SK-N-MC (cell line): Measurements from ENCODE around the gene LCN10.

ENCODE experiments used
- EZH2 ChIP-seq: fragments of 200-600 bp; sonication (generic); IDR thresholded peaks from one replicate; pipeline ENCODE4 v1.6.1; 2017; ENCODE audit warnings: antibody characterized with exemption
- FOXP2 ChIP-seq: optimal IDR thresholded peaks from 2 replicates; pipeline ENCODE3; 2011; ENCODE audit warnings: mild to moderate bottlenecking, moderate library complexity; ENCODE audit not compliant: insufficient read depth; ENCODE audit errors: extremely low read length, control extremely low read depth
- POLR2AphosphoS5 ChIP-seq: IDR thresholded peaks from 2 replicates; pipeline ENCODE4 v1.6.1; 2012; ENCODE audit warnings: mild to moderate bottlenecking, low read depth, low read length, borderline replicate concordance

GRCh38 chr9:136718345-136719194 lies 24.2 kb downstream of the LCN10 start:
- TF ChIP-seq EZH2 (no peak), FOXP2 (no peak), POLR2AphosphoS5 (no peak)
